AG04450 (cell line): ENCODE measurements around the gene STARD7. TPM values are rescaled to one million over a fixed set of nuclear protein-coding genes. Genes with fewer than 3 reads are reported as not detected.

Source experiments
- CTCF ChIA-PET: fragments of 300-600, 350-600 bp; formaldehyde crosslinking; extraction: SDS; loops from one replicate; lab custom pipeline; 2022; ENCODE audit warnings: antibody characterized with exemption, inconsistent platforms; lab: Charles Lee
- POLR2A ChIA-PET: fragments of 350-600 bp; formaldehyde crosslinking; extraction: SDS; loops from one replicate; lab custom pipeline; 2021; ENCODE audit warnings: antibody characterized with exemption, inconsistent platforms; lab: Yijun Ruan, JAX
- DNase-seq: peaks from one replicate; pipeline ENCODE4 v3.0.0-alpha.2; 2011; ENCODE audit warnings: low read depth, low spot score
- H3K27ac ChIP-seq: one replicate; pipeline ENCODE4 v1.5.1; 2012; ENCODE audit warnings: low read depth, low read length, control low read depth
- H3K27me3 ChIP-seq: one replicate; pipeline ENCODE4 v1.6.0; 2012; ENCODE audit warnings: low read length; ENCODE audit not compliant: control insufficient read depth, insufficient read depth
- H3K4me3 ChIP-seq: 2 replicates; pipeline ENCODE4 v1.5.1; 2011; ENCODE audit warnings: mild to moderate bottlenecking, low read depth, low read length, control low read depth
- H3K9me3 ChIP-seq: 2 replicates; pipeline ENCODE4 v1.5.1; 2012; ENCODE audit warnings: low read length; ENCODE audit not compliant: control insufficient read depth, insufficient read depth
- CTCF ChIP-seq: IDR thresholded peaks from 2 replicates; pipeline ENCODE4 v1.5.1; 2011; ENCODE audit warnings: low read depth, low read length, control low read depth, inconsistent platforms
- polyA plus RNA-seq: library from polyadenylated mRNA; depleted of rRNA; stranded (reverse); fragments of >200 nt; gene quantifications from 2 replicates; pipeline ENCODE4 v1.2.3, GENCODE V29; 2011

The STARD7 gene
- polyA plus RNA-seq, 1 experiment: 106 TPM

GRCh38 chr2:96195410-96196066 lies 13.1 kb downstream of the STARD7 start:
- peak; percentile 73 for DNase-seq
- ChIA-PET CTCF (interaction anchor here (4.5 kb wide), 1 partner anchor 21 kb away, joined by 17 read pairs; no protein-coding TSS in a partner anchor), POLR2A (interaction anchor here (0.6 to 2.0 kb wide), 3 partner anchors 9 to 56 kb away, joined by 3 to 18 read pairs (median 6); partner anchors contain the start of gene STARD7)
- TF ChIP-seq CTCF: no peak
- H3K27ac ChIP-seq: peak overlapping the region; percentile 63
- no peaks in the 10 kb centered on the region for H3K27me3 ChIP-seq
- H3K9me3 ChIP-seq: no peaks in the 10 kb centered on the region
- H3K4me3 ChIP-seq: no peak overlapping the region

- TF ChIP-seq CTCF: no peak
- CTCF ChIA-PET: interaction anchor here (0.9 to 3.0 kb wide), 2 partner anchors 17 to 18 kb away, joined by 5 to 15 read pairs; no protein-coding TSS in a partner anchor
- Histone ChIP-seq H3K9me3 (no peaks in the 10 kb centered on the region), H3K27ac (no peak overlapping the region), H3K4me3 (no peak overlapping the region), H3K27me3 (no peaks in the 10 kb centered on the region)
- POLR2A ChIA-PET: no interaction called here
- no peak for DNase-seq
Measured at GRCh38 chr2:96191937-96192670, 16.5 kb downstream of the STARD7 start.

GRCh38 chr2:96188821-96189526 lies 19.7 kb downstream of the STARD7 start:
- no peak for TF ChIP-seq CTCF
- POLR2A ChIA-PET: no interaction called here
- DNase-seq: no peak
- H3K27me3 ChIP-seq: no peaks in the 10 kb centered on the region
- H3K9me3 ChIP-seq: no peaks in the 10 kb centered on the region
- CTCF ChIA-PET: interaction anchor here (3.0 to 4.8 kb wide), 2 partner anchors 14 kb away, joined by 15 to 27 read pairs; no protein-coding TSS in a partner anchor
- no peak overlapping the region for H3K4me3 ChIP-seq
- H3K27ac ChIP-seq: no peak overlapping the region

- H3K4me3 ChIP-seq: no peak overlapping the region
- no peaks in the 10 kb centered on the region for H3K9me3 ChIP-seq
- ChIA-PET POLR2A (interaction anchor here (0.7 kb wide), 1 partner anchor 124 kb away, joined by 3 read pairs; no protein-coding TSS in a partner anchor), CTCF (interaction anchor here (1.6 to 4.8 kb wide), 2 partner anchors 11 to 194 kb away, joined by 3 to 27 read pairs; no protein-coding TSS in a partner anchor)
- H3K27ac ChIP-seq: no peak overlapping the region
- H3K27me3 ChIP-seq: no peaks in the 10 kb centered on the region
- no peak for TF ChIP-seq CTCF
- no peak for DNase-seq
Measured at GRCh38 chr2:96186562-96186961, 22.1 kb downstream of the STARD7 start.
